Fibroblast of skin of back (primary cell): ENCODE measurements around the gene AATK.

Experiments
- DNase-seq: peaks from one replicate; pipeline ENCODE4 v3.0.0-alpha.2; 2013

Gene AATK

GRCh38 chr17:81111066-81111465 lies 55.0 kb downstream of the AATK start:
- DNase-seq: no peak

- no peak for DNase-seq
These were observed 55.5 kb downstream of the AATK start for GRCh38 chr17:81110488-81111040.

- no peak for DNase-seq
These were observed 56.1 kb downstream of the AATK start for GRCh38 chr17:81109957-81110356.

- no peak for DNase-seq
These were observed 57.8 kb downstream of the AATK start for GRCh38 chr17:81108220-81108619.

GRCh38 chr17:81106716-81107115 lies 59.3 kb downstream of the AATK start:
- DNase-seq: no peak

- DNase-seq: no peak
These were observed 62.6 kb downstream of the AATK start for GRCh38 chr17:81103379-81103778.

- DNase-seq: no peak
These were observed 63.2 kb downstream of the AATK start for GRCh38 chr17:81102869-81103268.

- DNase-seq: no peak
These were observed 63.7 kb downstream of the AATK start for GRCh38 chr17:81102352-81102751.

GRCh38 chr17:81101614-81102306 lies 64.3 kb downstream of the AATK start:
- peak; percentile 68 for DNase-seq

- DNase-seq: no peak
These were observed 65.4 kb downstream of the AATK start for GRCh38 chr17:81100668-81101067.

- no peak for DNase-seq
These were observed 66.1 kb downstream of the AATK start for GRCh38 chr17:81099888-81100287.

GRCh38 chr17:81097943-81098308 lies 68.1 kb downstream of the AATK start:
- DNase-seq: peak; percentile 52

- DNase-seq: peak; percentile 82
These were observed 68.7 kb downstream of the AATK start for GRCh38 chr17:81097134-81097942.

GRCh38 chr17:81096741-81097133 lies 69.3 kb downstream of the AATK start:
- DNase-seq: no peak

GRCh38 chr17:81095383-81095762 lies 70.6 kb downstream of the AATK start:
- DNase-seq: no peak

- DNase-seq: peak; percentile 100
These were observed 71.3 kb downstream of the AATK start for GRCh38 chr17:81094509-81095382.

- no peak for DNase-seq
These were observed 72.2 kb downstream of the AATK start for GRCh38 chr17:81093619-81094508.

- no peak for DNase-seq
These were observed 73.4 kb downstream of the AATK start for GRCh38 chr17:81092518-81093095.

- no peak for DNase-seq
These were observed 74.1 kb downstream of the AATK start for GRCh38 chr17:81091774-81092517.

- no peak for DNase-seq
These were observed 74.9 kb downstream of the AATK start for GRCh38 chr17:81091154-81091553.
